Non-pigmented ciliary epithelial cell (primary cell): ENCODE results near the gene TRPM3.
"Not testable (repeated sequence)": the region's sequence is repeated elsewhere in the genome, so short reads cannot be mapped to it uniquely, and the experiment has no call there.

Source experiments
- DNase-seq: peaks from one replicate; pipeline ENCODE4 v3.0.0-alpha.2; 2010; ENCODE audit warnings: low read depth

The TRPM3 gene

GRCh38 chr9:70656281-70656680 is 465.1 kb downstream of the TRPM3 start:
- DNase-seq: no peak

GRCh38 chr9:70654144-70654543 is 467.3 kb downstream of the TRPM3 start:
- DNase-seq: no peak

- not testable (repeated sequence) for DNase-seq
These were observed 476.8 kb downstream of the TRPM3 start for GRCh38 chr9:70644627-70645026.

GRCh38 chr9:70642341-70642740 is 479.1 kb downstream of the TRPM3 start:
- no peak for DNase-seq

GRCh38 chr9:70641631-70642030 is 479.8 kb downstream of the TRPM3 start:
- no peak for DNase-seq

- no peak for DNase-seq
These were observed 480.4 kb downstream of the TRPM3 start for GRCh38 chr9:70641031-70641430.

- DNase-seq: peak; percentile 23
These were observed 481.3 kb downstream of the TRPM3 start for GRCh38 chr9:70639853-70640814.

GRCh38 chr9:70635790-70636189 is 485.6 kb downstream of the TRPM3 start:
- no peak for DNase-seq

GRCh38 chr9:70634696-70635095 is 486.7 kb downstream of the TRPM3 start:
- DNase-seq: no peak

- DNase-seq: no peak
These were observed 490.4 kb downstream of the TRPM3 start for GRCh38 chr9:70630971-70631370.

GRCh38 chr9:70629080-70629685 is 492.2 kb downstream of the TRPM3 start:
- DNase-seq: not testable (repeated sequence)

- DNase-seq: no peak
These were observed 496.3 kb downstream of the TRPM3 start for GRCh38 chr9:70625078-70625477.

- DNase-seq: no peak
These were observed 502.6 kb downstream of the TRPM3 start for GRCh38 chr9:70618784-70619183.

- no peak for DNase-seq
These were observed 504.2 kb downstream of the TRPM3 start for GRCh38 chr9:70617033-70617828.

GRCh38 chr9:70616228-70616990 is 505.0 kb downstream of the TRPM3 start:
- DNase-seq: no peak

GRCh38 chr9:70615464-70616138 is 505.8 kb downstream of the TRPM3 start:
- no peak for DNase-seq

- no peak for DNase-seq
These were observed 506.5 kb downstream of the TRPM3 start for GRCh38 chr9:70614786-70615463.

- no peak for DNase-seq
These were observed 508.2 kb downstream of the TRPM3 start for GRCh38 chr9:70613024-70613768.

- no peak for DNase-seq
These were observed 511.2 kb downstream of the TRPM3 start for GRCh38 chr9:70610287-70610644.
